ENCODE results near the gene PIAS1.

The PIAS1 gene

GRCh38 chr15:68063606-68064005 is 9.5 kb downstream of the PIAS1 start:
- Mint-ChIP-seq H3K9me3 (no peaks in the 10 kb centered on the region), H3K27me3 (no peaks in the 10 kb centered on the region), H3K27ac (no peak overlapping the region), H3K4me3 (no peak overlapping the region), H3K36me3 (ENCODE audit: low read depth) (peaks cover 39% of the 10 kb centered on the region), H3K4me1 (ENCODE audit: low read depth) (peaks cover 62% of the 10 kb centered on the region)
- no peak for DNase-seq

GRCh38 chr15:68073576-68074288 is 19.6 kb downstream of the PIAS1 start:
- Mint-ChIP-seq H3K36me3 (ENCODE audit: low read depth) (peaks cover 10% of the 10 kb centered on the region), H3K27me3 (no peaks in the 10 kb centered on the region), H3K4me1 (ENCODE audit: low read depth) (peaks cover 72% of the 10 kb centered on the region), H3K9me3 (no peaks in the 10 kb centered on the region), H3K4me3 (no peak overlapping the region), H3K27ac (no peak overlapping the region)
- DNase-seq = no peak

GRCh38 chr15:68075764-68076385 is 21.8 kb downstream of the PIAS1 start:
- DNase-seq = no peak
- Mint-ChIP-seq H3K27me3 (no peaks in the 10 kb centered on the region), H3K4me1 (ENCODE audit: low read depth) (peaks cover 71% of the 10 kb centered on the region), H3K36me3 (ENCODE audit: low read depth) (peaks cover 8% of the 10 kb centered on the region), H3K4me3 (no peak overlapping the region), H3K9me3 (no peaks in the 10 kb centered on the region), H3K27ac (no peak overlapping the region)

- Mint-ChIP-seq H3K4me1 (ENCODE audit: low read depth) (peaks cover 80% of the 10 kb centered on the region), H3K4me3 (no peak overlapping the region), H3K27ac (no peak overlapping the region), H3K9me3 (no peaks in the 10 kb centered on the region), H3K36me3 (ENCODE audit: low read depth) (peaks cover 5% of the 10 kb centered on the region), H3K27me3 (no peaks in the 10 kb centered on the region)
- no peak for DNase-seq
Observed at GRCh38 chr15:68078365-68078764, 24.2 kb downstream of the PIAS1 start.

- Mint-ChIP-seq H3K4me3 (no peak overlapping the region), H3K27ac (no peak overlapping the region), H3K4me1 (ENCODE audit: low read depth) (peaks cover 86% of the 10 kb centered on the region), H3K9me3 (no peaks in the 10 kb centered on the region), H3K27me3 (no peaks in the 10 kb centered on the region), H3K36me3 (ENCODE audit: low read depth) (peaks cover 4% of the 10 kb centered on the region)
- no peak for DNase-seq
Observed at GRCh38 chr15:68080334-68080733, 26.2 kb downstream of the PIAS1 start.

- peaks cover 6% of the 10 kb centered on the region for H3K36me3 Mint-ChIP-seq (ENCODE audit: low read depth)
Observed at GRCh38 chr15:68080783-68081182, 26.7 kb downstream of the PIAS1 start.

GRCh38 chr15:68081869-68082505 is 27.9 kb downstream of the PIAS1 start:
- Mint-ChIP-seq H3K36me3 (ENCODE audit: low read depth) (peaks cover 12% of the 10 kb centered on the region), H3K4me1 (ENCODE audit: low read depth) (peaks cover 77% of the 10 kb centered on the region), H3K4me3 (no peak overlapping the region), H3K27ac (no peak overlapping the region), H3K27me3 (no peaks in the 10 kb centered on the region), H3K9me3 (no peaks in the 10 kb centered on the region)
- no peak for DNase-seq

More at GRCh38 chr15:68080783-68081182, 26.7 kb downstream of the PIAS1 start:
- H3K4me3 Mint-ChIP-seq = no peak overlapping the region
- no peak overlapping the region for H3K27ac Mint-ChIP-seq
- DNase-seq = no peak
- no peaks in the 10 kb centered on the region for H3K27me3 Mint-ChIP-seq
- no peaks in the 10 kb centered on the region for H3K9me3 Mint-ChIP-seq
- peaks cover 84% of the 10 kb centered on the region for H3K4me1 Mint-ChIP-seq (ENCODE audit: low read depth)

- Mint-ChIP-seq H3K4me1 (ENCODE audit: low read depth) (peaks cover 74% of the 10 kb centered on the region), H3K27ac (no peak overlapping the region), H3K27me3 (no peaks in the 10 kb centered on the region), H3K4me3 (no peak overlapping the region), H3K9me3 (no peaks in the 10 kb centered on the region), H3K36me3 (ENCODE audit: low read depth) (peaks cover 17% of the 10 kb centered on the region)
- no peak for DNase-seq
Observed at GRCh38 chr15:68082735-68083134, 28.6 kb downstream of the PIAS1 start.

- H3K9me3 Mint-ChIP-seq = no peaks in the 10 kb centered on the region
- H3K27ac Mint-ChIP-seq = no peak overlapping the region
- H3K4me3 Mint-ChIP-seq = no peak overlapping the region
Observed at GRCh38 chr15:68083463-68083862, 29.3 kb downstream of the PIAS1 start.

GRCh38 chr15:68085052-68085451 is 30.9 kb downstream of the PIAS1 start:
- H3K4me3 Mint-ChIP-seq = no peak overlapping the region
- no peak overlapping the region for H3K27ac Mint-ChIP-seq
- H3K27me3 Mint-ChIP-seq = no peaks in the 10 kb centered on the region
- peaks cover 71% of the 10 kb centered on the region for H3K4me1 Mint-ChIP-seq (ENCODE audit: low read depth)
- no peak for DNase-seq
- no peaks in the 10 kb centered on the region for H3K9me3 Mint-ChIP-seq
- peaks cover 33% of the 10 kb centered on the region for H3K36me3 Mint-ChIP-seq (ENCODE audit: low read depth)

More at GRCh38 chr15:68083463-68083862, 29.3 kb downstream of the PIAS1 start:
- Mint-ChIP-seq H3K27me3 (no peaks in the 10 kb centered on the region), H3K4me1 (ENCODE audit: low read depth) (peaks cover 71% of the 10 kb centered on the region), H3K36me3 (ENCODE audit: low read depth) (peaks cover 23% of the 10 kb centered on the region)
- no peak for DNase-seq

GRCh38 chr15:68091743-68092142 is 37.6 kb downstream of the PIAS1 start:
- Mint-ChIP-seq H3K27me3 (no peaks in the 10 kb centered on the region), H3K27ac (no peak overlapping the region), H3K4me1 (ENCODE audit: low read depth) (peaks cover 39% of the 10 kb centered on the region), H3K4me3 (no peak overlapping the region), H3K9me3 (peaks cover 8% of the 10 kb centered on the region), H3K36me3 (ENCODE audit: low read depth) (peaks cover 77% of the 10 kb centered on the region)
- no peak for DNase-seq

- peaks cover 49% of the 10 kb centered on the region for H3K4me1 Mint-ChIP-seq (ENCODE audit: low read depth)
- H3K36me3 Mint-ChIP-seq (ENCODE audit: low read depth) = peaks cover 71% of the 10 kb centered on the region
- no peak for DNase-seq
- no peak overlapping the region for H3K27ac Mint-ChIP-seq
- H3K9me3 Mint-ChIP-seq = peaks cover 11% of the 10 kb centered on the region
- H3K27me3 Mint-ChIP-seq = no peaks in the 10 kb centered on the region
- no peak overlapping the region for H3K4me3 Mint-ChIP-seq
Observed at GRCh38 chr15:68096099-68096498, 42.0 kb downstream of the PIAS1 start.

- no peak overlapping the region for H3K27ac Mint-ChIP-seq
- H3K27me3 Mint-ChIP-seq = no peaks in the 10 kb centered on the region
- peaks cover 77% of the 10 kb centered on the region for H3K36me3 Mint-ChIP-seq (ENCODE audit: low read depth)
- H3K4me3 Mint-ChIP-seq = no peak overlapping the region
- H3K4me1 Mint-ChIP-seq (ENCODE audit: low read depth) = peaks cover 56% of the 10 kb centered on the region
- DNase-seq = no peak
- H3K9me3 Mint-ChIP-seq = peaks cover 11% of the 10 kb centered on the region
Observed at GRCh38 chr15:68097029-68097428, 42.9 kb downstream of the PIAS1 start.

GRCh38 chr15:68098465-68098864 is 44.4 kb downstream of the PIAS1 start:
- no peak for DNase-seq
- peaks cover 77% of the 10 kb centered on the region for H3K36me3 Mint-ChIP-seq (ENCODE audit: low read depth)
- peaks cover 16% of the 10 kb centered on the region for H3K9me3 Mint-ChIP-seq
- no peaks in the 10 kb centered on the region for H3K27me3 Mint-ChIP-seq
- H3K4me1 Mint-ChIP-seq (ENCODE audit: low read depth) = peaks cover 47% of the 10 kb centered on the region
- no peak overlapping the region for H3K4me3 Mint-ChIP-seq
- H3K27ac Mint-ChIP-seq = no peak overlapping the region

GRCh38 chr15:68100194-68100593 is 46.1 kb downstream of the PIAS1 start:
- DNase-seq = no peak
- peaks cover 17% of the 10 kb centered on the region for H3K9me3 Mint-ChIP-seq
- H3K4me1 Mint-ChIP-seq (ENCODE audit: low read depth) = peaks cover 55% of the 10 kb centered on the region
- no peaks in the 10 kb centered on the region for H3K27me3 Mint-ChIP-seq
- no peak overlapping the region for H3K4me3 Mint-ChIP-seq
- no peak overlapping the region for H3K27ac Mint-ChIP-seq
- peaks cover 73% of the 10 kb centered on the region for H3K36me3 Mint-ChIP-seq (ENCODE audit: low read depth)
